OCI-M1 (cell line): ENCODE data around the gene MYBPC3.

Source experiments
- DNase-seq: peaks from one replicate; lab custom pipeline; 2025; lab: John Stamatoyannopoulos, UW

MYBPC3 gene

GRCh38 chr11:47384498-47384897, 32.0 kb upstream of the MYBPC3 start:
- DNase-seq = no peak

GRCh38 chr11:47383071-47383470, 30.6 kb upstream of the MYBPC3 start:
- DNase-seq = no peak

- DNase-seq = no peak
These were observed 27.6 kb upstream of the MYBPC3 start for GRCh38 chr11:47380078-47380477.

GRCh38 chr11:47379317-47379716, 26.8 kb upstream of the MYBPC3 start:
- no peak for DNase-seq

- DNase-seq = no peak
These were observed 26.3 kb upstream of the MYBPC3 start for GRCh38 chr11:47378836-47379170.

GRCh38 chr11:47378010-47378835, 25.7 kb upstream of the MYBPC3 start, which contains the start of gene SPI1:
TSS of gene SPI1 (minus strand) at chr11:47378547. CDS start at chr11:47378353, 194 bp downstream.
- DNase-seq = peak; percentile 96

- DNase-seq = peak; percentile 64
These were observed 25.1 kb upstream of the MYBPC3 start for GRCh38 chr11:47377571-47378009.

GRCh38 chr11:47376525-47377371, 24.2 kb upstream of the MYBPC3 start:
- DNase-seq = peak; percentile 86

GRCh38 chr11:47376107-47376524, 23.6 kb upstream of the MYBPC3 start:
- no peak for DNase-seq

- DNase-seq = no peak
These were observed 23.1 kb upstream of the MYBPC3 start for GRCh38 chr11:47375546-47376085.

- no peak for DNase-seq
These were observed 22.5 kb upstream of the MYBPC3 start for GRCh38 chr11:47375020-47375419.

GRCh38 chr11:47374720-47375019, 22.2 kb upstream of the MYBPC3 start:
- no peak for DNase-seq

GRCh38 chr11:47373876-47374719, 21.6 kb upstream of the MYBPC3 start:
- DNase-seq = peak; percentile 74

GRCh38 chr11:47372422-47372821, 19.9 kb upstream of the MYBPC3 start:
- no peak for DNase-seq

- peak; percentile 48 for DNase-seq
These were observed 17.2 kb upstream of the MYBPC3 start for GRCh38 chr11:47369676-47370075.

- no peak for DNase-seq
These were observed 13.6 kb upstream of the MYBPC3 start for GRCh38 chr11:47366020-47366490.

- no peak for DNase-seq
These were observed 8.9 kb upstream of the MYBPC3 start for GRCh38 chr11:47361419-47361818.

GRCh38 chr11:47360341-47360740, 7.8 kb upstream of the MYBPC3 start:
- DNase-seq = no peak

GRCh38 chr11:47359586-47359985, 7.1 kb upstream of the MYBPC3 start:
- DNase-seq = no peak

- no peak for DNase-seq
These were observed 6.7 kb upstream of the MYBPC3 start for GRCh38 chr11:47359162-47359561.

GRCh38 chr11:47358731-47359051, 6.2 kb upstream of the MYBPC3 start:
- DNase-seq = no peak
